Measurements from ENCODE around the gene HTR4.

GRCh38 chr5:148466236-148466580 is 188.1 kb downstream of the HTR4 start:
- TF ChIP-seq SP1 (IDR thresholded peaks at IDR 0.05) (no peak), ELF4 (IDR thresholded peaks at IDR 0.05) (no peak), FOXM1 (IDR thresholded peaks at IDR 0.05; ENCODE audit: borderline replicate concordance) (no peak), SUZ12 (IDR thresholded peaks at IDR 0.05) (no peak), TARDBP (IDR thresholded peaks at IDR 0.05) (no peak), HDGF (IDR thresholded peaks at IDR 0.05; ENCODE audit: borderline replicate concordance) (no peak), FOXK2 (IDR thresholded peaks at IDR 0.05) (no peak), BHLHE40 (IDR thresholded peaks at IDR 0.05; ENCODE audit: borderline replicate concordance) (no peak), L3MBTL2 (conservative IDR thresholded peaks at IDR 0.05) (no peak), ZNF384 (IDR thresholded peaks at IDR 0.05) (no peak), ARNT (IDR thresholded peaks at IDR 0.05) (no peak), LEF1 (IDR thresholded peaks at IDR 0.05; ENCODE audit: borderline replicate concordance) (no peak)

All from HEK293T (cell line).